Right renal cortex interstitium (tissue), 3 donors: ENCODE measurements around the gene GSTCD. TPM values are rescaled to one million over a fixed set of nuclear protein-coding genes. Genes with fewer than 3 reads are reported as not detected.
"Not testable (repeated sequence)": the region's sequence is repeated elsewhere in the genome, so short reads cannot be mapped to it uniquely, and the experiment has no call there.

ENCODE experiments used
- DNase-seq, 3 donors: peaks; one replicate each; pipeline ENCODE4 v3.0.0-alpha.2; 2013; ENCODE audit warnings: low read depth in 3 of 3, low spot score in 2 of 3
- polyA plus RNA-seq, 3 donors: library from polyadenylated mRNA; unstranded; fragments of 120-200 nt; gene quantifications; one replicate each; pipeline ENCODE4 v1.2.1, GENCODE V29; 2013; ENCODE audit not compliant: insufficient read length in 3 of 3

GSTCD gene
- polyA plus RNA-seq, 3 donors, result 16.1 to 19.8 (median 16.3) TPM

- no peak for DNase-seq
Observed at GRCh38 chr4:105714932-105715331, 6.3 kb downstream of the GSTCD start.

- DNase-seq, result peak in 1 of 3 donors; percentile 13
Observed at GRCh38 chr4:105715692-105716278, 7.2 kb downstream of the GSTCD start.

- DNase-seq, result no peak
Observed at GRCh38 chr4:105719204-105719603, 10.6 kb downstream of the GSTCD start.

GRCh38 chr4:105725623-105726022, 17.0 kb downstream of the GSTCD start:
- DNase-seq, result no peak

GRCh38 chr4:105729895-105730294, 21.3 kb downstream of the GSTCD start:
- not testable (repeated sequence) for DNase-seq

GRCh38 chr4:105735217-105735616, 26.6 kb downstream of the GSTCD start:
- DNase-seq, result not testable (repeated sequence)

GRCh38 chr4:105741548-105741947, 33.0 kb downstream of the GSTCD start:
- DNase-seq, result no peak

GRCh38 chr4:105748222-105748621, 39.6 kb downstream of the GSTCD start:
- no peak for DNase-seq

- no peak for DNase-seq
Observed at GRCh38 chr4:105751718-105752299, 43.2 kb downstream of the GSTCD start.

- no peak for DNase-seq
Observed at GRCh38 chr4:105753361-105753760, 44.8 kb downstream of the GSTCD start.

GRCh38 chr4:105755375-105755774, 46.8 kb downstream of the GSTCD start:
- DNase-seq, result no peak

GRCh38 chr4:105758958-105759357, 50.4 kb downstream of the GSTCD start:
- DNase-seq, result no peak

GRCh38 chr4:105765690-105766407, 57.3 kb downstream of the GSTCD start:
- no peak for DNase-seq

- DNase-seq, result no peak
Observed at GRCh38 chr4:105767579-105767978, 59.0 kb downstream of the GSTCD start.

GRCh38 chr4:105770524-105770923, 61.9 kb downstream of the GSTCD start:
- DNase-seq, result not testable (repeated sequence)

GRCh38 chr4:105772065-105772464, 63.5 kb downstream of the GSTCD start:
- not testable (repeated sequence) for DNase-seq

- DNase-seq, result not testable (repeated sequence)
Observed at GRCh38 chr4:105775760-105776415, 67.3 kb downstream of the GSTCD start.

- no peak for DNase-seq
Observed at GRCh38 chr4:105780176-105780575, 71.6 kb downstream of the GSTCD start.

- DNase-seq, result no peak
Observed at GRCh38 chr4:105784761-105785160, 76.2 kb downstream of the GSTCD start.

GRCh38 chr4:105785792-105786191, 77.2 kb downstream of the GSTCD start:
- DNase-seq, result no peak

GRCh38 chr4:105786748-105787147, 78.2 kb downstream of the GSTCD start:
- DNase-seq, result no peak
